Suprapubic skin (tissue), 4 donors: ENCODE measurements around the gene RNF150. TPM values are rescaled to one million over a fixed set of nuclear protein-coding genes. Genes with fewer than 3 reads are reported as not detected.

Experiments
- DNase-seq, 2 donors: peaks; one replicate each; pipeline ENCODE4 v3.0.0-alpha.2; 2019; ENCODE audit warnings: low spot score in 2 of 2
- H3K27ac ChIP-seq: fragments of 200-600 bp; sonication (generic); one replicate; pipeline ENCODE4 v1.5.1; 2019
- H3K27me3 ChIP-seq: fragments of 200-600 bp; sonication (generic); one replicate; pipeline ENCODE4 v1.5.1; 2019
- H3K36me3 ChIP-seq: fragments of 200-600 bp; sonication (generic); one replicate; pipeline ENCODE4 v1.5.1; 2019
- H3K4me1 ChIP-seq: fragments of 200-600 bp; sonication (generic); one replicate; pipeline ENCODE4 v1.5.1; 2019
- H3K4me3 ChIP-seq: fragments of 200-600 bp; sonication (generic); one replicate; pipeline ENCODE4 v1.5.1; 2019; ENCODE audit warnings: mild to moderate bottlenecking
- H3K9me3 ChIP-seq: fragments of 200-600 bp; sonication (generic); one replicate; pipeline ENCODE4 v1.5.1; 2019
- CTCF ChIP-seq, 2 donors: fragments of 200-600 bp in 1 of 2; fragments of 450-650 bp in 1 of 2; sonication (generic) in 1 of 2; IDR thresholded peaks; one replicate each; pipeline ENCODE4 v1.5.1; 2016 to 2019; ENCODE audit warnings: antibody characterized with exemption in 2 of 2, mild to moderate bottlenecking in 1 of 2, moderate library complexity in 1 of 2
- EP300 ChIP-seq: sonication (generic); formaldehyde crosslinking; IDR thresholded peaks from one replicate; pipeline ENCODE4 v1.6.1; 2017; ENCODE audit warnings: antibody characterized with exemption
- POLR2A ChIP-seq, 2 donors: fragments of 450-650 bp; IDR thresholded peaks; one replicate each; pipeline ENCODE4 v1.6.1; 2017; ENCODE audit warnings: antibody characterized with exemption in 2 of 2, mild to moderate bottlenecking in 2 of 2, moderate library complexity in 2 of 2
- POLR2AphosphoS5 ChIP-seq, 3 donors: sonication (generic); formaldehyde crosslinking; IDR thresholded peaks; one replicate each; pipeline ENCODE4 v1.6.1; 2017; ENCODE audit warnings: antibody characterized with exemption in 3 of 3
- WGBS: methylation state at CpG from one replicate; pipeline ENCODE4 v1.1.5; 2018; 5-methylcytosine and 5-hydroxymethylcytosine counted together
- total RNA-seq, 4 donors: library from RNA; depleted of rRNA; stranded (reverse); fragments of >200 nt; gene quantifications; one replicate each; pipeline ENCODE4 v1.1.0, GENCODE V29; 2016

RNF150 gene
- total RNA-seq, 4 donors from 2014 or later, result 0.83 to 4.0 (median 2.6) TPM

GRCh38 chr4:141009129-141009528 is 124.1 kb downstream of the RNF150 start:
- no peaks in the 10 kb centered on the region for H3K4me1 ChIP-seq
- TF ChIP-seq POLR2A (IDR thresholded peaks at IDR 0.05), result no peak
- no peak for TF ChIP-seq EP300
- no peak for TF ChIP-seq CTCF (IDR thresholded peaks at IDR 0.05)
- no peaks in the 10 kb centered on the region for H3K27me3 ChIP-seq
- no peak overlapping the region for H3K4me3 ChIP-seq
- 93% methylated on average over 1 of the region's 1 CpG for WGBS
- no peak overlapping the region for H3K27ac ChIP-seq
- H3K9me3 ChIP-seq, result no peaks in the 10 kb centered on the region
- no peak for DNase-seq
- H3K36me3 ChIP-seq, result no peaks in the 10 kb centered on the region

GRCh38 chr4:141006242-141006802 is 126.9 kb downstream of the RNF150 start:
- no peaks in the 10 kb centered on the region for H3K36me3 ChIP-seq
- H3K27ac ChIP-seq, result no peak overlapping the region
- no peaks in the 10 kb centered on the region for H3K9me3 ChIP-seq
- no peak for TF ChIP-seq CTCF (IDR thresholded peaks at IDR 0.05)
- TF ChIP-seq EP300, result no peak
- no peak for TF ChIP-seq POLR2A (IDR thresholded peaks at IDR 0.05)
- no peak for TF ChIP-seq POLR2AphosphoS5 (IDR thresholded peaks at IDR 0.05)
- no peak for DNase-seq
- no peaks in the 10 kb centered on the region for H3K27me3 ChIP-seq
- no peaks in the 10 kb centered on the region for H3K4me1 ChIP-seq
- H3K4me3 ChIP-seq, result no peak overlapping the region
- 94% methylated on average over 4 of the region's 4 CpGs for whole genome bisulfite sequencing

- Histone ChIP-seq H3K27me3 (no peaks in the 10 kb centered on the region), H3K36me3 (no peaks in the 10 kb centered on the region), H3K27ac (no peak overlapping the region), H3K4me3 (no peak overlapping the region), H3K9me3 (no peaks in the 10 kb centered on the region), H3K4me1 (no peaks in the 10 kb centered on the region)
- no peak for DNase-seq
- TF ChIP-seq POLR2A (IDR thresholded peaks at IDR 0.05) (no peak), EP300 (no peak), POLR2AphosphoS5 (IDR thresholded peaks at IDR 0.05) (no peak), CTCF (IDR thresholded peaks at IDR 0.05) (no peak)
- 76% methylated on average over 2 of the region's 2 CpGs for WGBS
These were observed 128.4 kb downstream of the RNF150 start for GRCh38 chr4:141004823-141005222.

- no peaks in the 10 kb centered on the region for H3K36me3 ChIP-seq
- H3K27me3 ChIP-seq, result no peaks in the 10 kb centered on the region
- no peak for DNase-seq
- no peak overlapping the region for H3K27ac ChIP-seq
- WGBS, result 81% methylated on average over 4 of the region's 4 CpGs
- no peaks in the 10 kb centered on the region for H3K4me1 ChIP-seq
- no peak for TF ChIP-seq CTCF (IDR thresholded peaks at IDR 0.05)
- TF ChIP-seq EP300, result no peak
- TF ChIP-seq POLR2AphosphoS5 (IDR thresholded peaks at IDR 0.05), result no peak
- TF ChIP-seq POLR2A (IDR thresholded peaks at IDR 0.05), result no peak
- no peaks in the 10 kb centered on the region for H3K9me3 ChIP-seq
- no peak overlapping the region for H3K4me3 ChIP-seq
These were observed 130.1 kb downstream of the RNF150 start for GRCh38 chr4:141003193-141003592.

GRCh38 chr4:141002323-141002805 is 130.9 kb downstream of the RNF150 start:
- H3K9me3 ChIP-seq, result no peaks in the 10 kb centered on the region
- no peaks in the 10 kb centered on the region for H3K27me3 ChIP-seq
- no peaks in the 10 kb centered on the region for H3K36me3 ChIP-seq
- TF ChIP-seq CTCF (IDR thresholded peaks at IDR 0.05) (no peak), EP300 (no peak), POLR2AphosphoS5 (IDR thresholded peaks at IDR 0.05) (no peak), POLR2A (IDR thresholded peaks at IDR 0.05) (no peak)
- no peak overlapping the region for H3K4me3 ChIP-seq
- 59% methylated on average over 4 of the region's 4 CpGs for WGBS
- DNase-seq, result no peak
- H3K4me1 ChIP-seq, result no peaks in the 10 kb centered on the region
- no peak overlapping the region for H3K27ac ChIP-seq
